HepG2 (cell line): ENCODE data around the gene ABHD17A. TPM values are rescaled to one million over a fixed set of nuclear protein-coding genes. Genes with fewer than 3 reads are reported as not detected.

ENCODE experiments used
- AGO2 ChIP-seq: fragments of 200-400 bp; formaldehyde crosslinking; optimal IDR thresholded peaks from 2 replicates; pipeline ENCODE3; 2017; ENCODE audit warnings: mild to moderate bottlenecking, low read depth, low read length, moderate library complexity
- BORCS8-MEF2B ChIP-seq: sonication (generic); formaldehyde crosslinking; IDR thresholded peaks from 2 replicates; pipeline ENCODE4 v1.8.0; 2022; ENCODE audit warnings: mild to moderate bottlenecking, missing genetic modification reagents
- HDAC1 ChIP-seq: sonication (generic); formaldehyde crosslinking; IDR thresholded peaks from 2 replicates; pipeline ENCODE4 v1.5.1; 2020; ENCODE audit warnings: mild to moderate bottlenecking, missing genetic modification reagents
- IRF9 ChIP-seq: sonication (generic); formaldehyde crosslinking; IDR thresholded peaks from 2 replicates; pipeline ENCODE4 v1.8.0; 2022; ENCODE audit warnings: missing genetic modification reagents, mild to moderate bottlenecking, borderline replicate concordance
- KDM5A ChIP-seq: fragments of 200-600 bp; sonication (generic); IDR thresholded peaks from 2 replicates; pipeline ENCODE4 v1.7.0; 2018; ENCODE audit warnings: antibody characterized with exemption, mild to moderate bottlenecking, low read length, borderline replicate concordance
- LCORL ChIP-seq, 2 experiments: fragments of 450-650 bp in 1 of 2; sonication (generic) in 1 of 2; formaldehyde crosslinking in 1 of 2; IDR thresholded peaks; 2 replicates each; pipeline versions ENCODE4 v1.5.0 to v1.6.1; 2017 to 2020; ENCODE audit warnings: antibody characterized with exemption in 1 of 2, missing genetic modification reagents in 1 of 2
- MLLT10 ChIP-seq: sonication (generic); formaldehyde crosslinking; IDR thresholded peaks from 2 replicates; pipeline ENCODE4 v1.4.0; 2020; ENCODE audit warnings: missing genetic modification reagents
- PATZ1 ChIP-seq: sonication (generic); formaldehyde crosslinking; IDR thresholded peaks from 2 replicates; pipeline ENCODE4 v1.4.0; 2020; ENCODE audit warnings: missing genetic modification reagents
- PHF8 ChIP-seq: sonication (generic); formaldehyde crosslinking; IDR thresholded peaks from 2 replicates; pipeline ENCODE4 v1.5.0; 2020; ENCODE audit warnings: missing genetic modification reagents
- RBFOX2 ChIP-seq: fragments of 200-400 bp; formaldehyde crosslinking; IDR thresholded peaks from 2 replicates; pipeline ENCODE4 v1.6.1; 2017; ENCODE audit warnings: low read depth, mild to moderate bottlenecking, low read length
- REL ChIP-seq: sonication (generic); formaldehyde crosslinking; conservative IDR thresholded peaks from 2 replicates; pipeline ENCODE4 v1.8.0; 2022; ENCODE audit warnings: mild to moderate bottlenecking, missing genetic modification reagents, moderate library complexity
- SAP130 ChIP-seq: IDR thresholded peaks from 2 replicates; pipeline ENCODE4 v1.6.1; 2016; ENCODE audit warnings: low read depth
- ZNF124 ChIP-seq: sonication (generic); formaldehyde crosslinking; IDR thresholded peaks from 2 replicates; pipeline ENCODE4 v1.4.0; 2020; ENCODE audit warnings: missing genetic modification reagents
- ZNF333 ChIP-seq: sonication (generic); formaldehyde crosslinking; IDR thresholded peaks from 2 replicates; pipeline ENCODE4 v1.4.0; 2020; ENCODE audit warnings: mild to moderate bottlenecking, missing genetic modification reagents, borderline replicate concordance
- ZNF383 ChIP-seq: sonication (generic); formaldehyde crosslinking; IDR thresholded peaks from 2 replicates; pipeline ENCODE4 v1.4.0; 2020; ENCODE audit warnings: missing genetic modification reagents, mild to moderate bottlenecking, borderline replicate concordance
- ZNF414 ChIP-seq: sonication (generic); formaldehyde crosslinking; IDR thresholded peaks from 2 replicates; pipeline ENCODE4 v1.5.0; 2020; ENCODE audit warnings: missing genetic modification reagents
- ZNF543 ChIP-seq: sonication (generic); formaldehyde crosslinking; IDR thresholded peaks from 2 replicates; pipeline ENCODE4 v1.4.0; 2020; ENCODE audit warnings: mild to moderate bottlenecking, missing genetic modification reagents
- ZNF644 ChIP-seq: IDR thresholded peaks from 2 replicates; pipeline ENCODE4 v1.6.1; 2016; ENCODE audit warnings: low read depth
- ZNF674 ChIP-seq: sonication (generic); formaldehyde crosslinking; IDR thresholded peaks from 2 replicates; pipeline ENCODE4 v1.5.0; 2020; ENCODE audit warnings: low read depth, mild to moderate bottlenecking, missing genetic modification reagents
- ZNF687 ChIP-seq: sonication (generic); formaldehyde crosslinking; IDR thresholded peaks from 2 replicates; pipeline ENCODE4 v1.5.1; 2020; ENCODE audit warnings: mild to moderate bottlenecking, missing genetic modification reagents, moderate library complexity
- ZNF772 ChIP-seq: sonication (generic); formaldehyde crosslinking; IDR thresholded peaks from 2 replicates; pipeline ENCODE4 v1.5.0; 2020; ENCODE audit warnings: mild to moderate bottlenecking, missing genetic modification reagents
- ZNF777 ChIP-seq: sonication (generic); formaldehyde crosslinking; IDR thresholded peaks from 2 replicates; pipeline ENCODE4 v1.4.0; 2020; ENCODE audit warnings: missing genetic modification reagents
- ZNF839 ChIP-seq: sonication (generic); formaldehyde crosslinking; IDR thresholded peaks from 2 replicates; pipeline ENCODE4 v1.4.0; 2020; ENCODE audit warnings: missing genetic modification reagents, mild to moderate bottlenecking, borderline replicate concordance
- polyA plus RNA-seq, 8 experiments: library from polyadenylated mRNA; depleted of rRNA in 3 of 8; stranded (reverse) in 7 of 8; unstranded in 1 of 8; fragments of >200 nt; fragmentation: Illumina TruSeq in 4 of 8; extraction: Trizol in 4 of 8; gene quantifications; 2 replicates each; pipeline versions ENCODE4 v1.2.1 to v1.2.3, GENCODE V29; 2011 to 2016; ENCODE audit warnings: low read depth in 4 of 8, missing spikeins in 1 of 8, mixed read lengths in 1 of 8; ENCODE audit not compliant: insufficient read depth in 1 of 8
- total RNA-seq, 5 experiments: library from RNA; depleted of rRNA; stranded (reverse); fragments of >200 nt; fragmentation: Illumina TruSeq; extraction: Trizol; gene quantifications; 2 replicates each; pipeline ENCODE4 v1.2.3, GENCODE V29; 2016; ENCODE audit warnings: low read depth in 1 of 5

Gene ABHD17A
- total and polyA plus RNA-seq, 2 of the 13 experiments (the other 11 are each of a cell fraction or from before 2014, with no cell fraction given): 27.7 to 40.8 TPM

DNA sequence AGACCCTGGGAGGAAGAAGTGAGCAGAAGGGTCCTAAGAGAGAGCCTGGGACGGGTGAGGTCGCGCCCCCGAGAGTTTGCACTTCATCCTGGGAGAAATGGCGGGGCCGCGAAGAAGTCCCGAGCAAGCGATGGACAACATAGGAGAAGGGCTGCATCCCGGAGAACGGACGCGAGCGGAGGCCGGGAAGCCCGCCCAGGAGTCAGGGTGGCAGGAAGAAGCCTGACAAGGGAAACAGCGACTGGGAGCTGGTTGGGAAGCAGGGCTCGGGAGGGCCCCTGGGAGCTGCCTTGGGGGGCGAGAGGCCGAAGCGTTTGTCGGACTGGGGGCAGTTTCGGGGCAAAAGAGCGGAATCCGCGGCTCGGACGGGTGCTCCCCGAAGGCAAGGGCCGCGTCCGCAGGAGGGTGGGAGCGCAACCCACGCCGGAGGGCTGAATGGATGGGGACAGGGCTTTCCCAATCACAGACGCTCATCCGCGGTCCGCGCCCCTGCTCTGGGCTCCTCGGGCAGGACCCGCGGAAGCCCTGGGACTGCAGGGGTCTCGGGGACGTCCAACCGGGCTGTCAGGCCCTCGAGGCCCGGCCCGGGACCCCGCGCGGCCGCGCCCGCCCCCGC lies 469 bp downstream of the ABHD17A start (continued):
- TF ChIP-seq ZNF414 (CRISPR knock-in tag): no peak
- TF ChIP-seq RBFOX2: peak; percentile 71; the same call in 1 of the 2 replicates
- peak; percentile 58; the same call in 1 of the 2 replicates for TF ChIP-seq ZNF777
- TF ChIP-seq ZNF383 (CRISPR knock-in tag): no peak
- TF ChIP-seq AGO2: peak; percentile 49
- no peak for TF ChIP-seq LCORL (IDR thresholded peaks at IDR 0.05)
- no peak for TF ChIP-seq LCORL (CRISPR knock-in tag; IDR thresholded peaks at IDR 0.05)
- peak; percentile 38; the same call in 1 of the 2 replicates for TF ChIP-seq ZNF333 (CRISPR knock-in tag)
- no peak for TF ChIP-seq BORCS8-MEF2B
- 0 out of 2 replicates have a peak, but pooled peaks have one; percentile 44 for TF ChIP-seq ZNF674 (CRISPR knock-in tag)
- TF ChIP-seq PATZ1 (CRISPR knock-in tag): no peak
- no peak for TF ChIP-seq KDM5A
- no peak for TF ChIP-seq HDAC1 (CRISPR knock-in tag)
- TF ChIP-seq ZNF772 (CRISPR knock-in tag): 0 out of 2 replicates have a peak, but pooled peaks have one; percentile 7
- TF ChIP-seq REL (CRISPR knock-in tag): 0 out of 2 replicates have a peak, but pooled peaks have one; percentile 2
- peak; percentile 55; the same call in 1 of the 2 replicates for TF ChIP-seq ZNF687 (CRISPR knock-in tag)
- no peak for TF ChIP-seq ZNF124 (CRISPR knock-in tag)
- TF ChIP-seq ZNF839 (CRISPR knock-in tag): no peak
- no peak for TF ChIP-seq ZNF543 (CRISPR knock-in tag)
- TF ChIP-seq PHF8 (CRISPR knock-in tag): peak; percentile 44; the same call in 1 of the 2 replicates
- TF ChIP-seq IRF9: 0 out of 2 replicates have a peak, but pooled peaks have one; percentile 16
- peak; percentile 9; the same call in 1 of the 2 replicates for TF ChIP-seq SAP130 (CRISPR knock-in tag)
- no peak for TF ChIP-seq ZNF644 (CRISPR knock-in tag)
- TF ChIP-seq MLLT10 (CRISPR knock-in tag): no peak
